SK-N-SH treated with all-trans-retinoic acid at 6 μM for 48 hours (cell line): ENCODE data around the gene MEG3.
"Not testable (repeated sequence)": the region's sequence is repeated elsewhere in the genome, so short reads cannot be mapped to it uniquely, and the experiment has no call there.

Source experiments
- ATAC-seq: fragments of 200-7000 bp; cut with Tn5 transposase; 3 replicates; pipeline ENCODE4 v1.9.1; 2020; ENCODE audit warnings: mild to moderate bottlenecking, moderate library complexity
- ARNTL ChIP-seq: fragments of 450-650 bp; formaldehyde crosslinking; IDR thresholded peaks from 2 replicates; pipeline ENCODE4 v1.5.0; 2020; ENCODE audit warnings: low read depth, mild to moderate bottlenecking, moderate library complexity, borderline replicate concordance
- BACH2 ChIP-seq: fragments of 250-450 bp; sonication (Bioruptor Pico); IDR thresholded peaks from 2 replicates; pipeline ENCODE4 v1.9.0; 2021; ENCODE audit warnings: mild to moderate bottlenecking, borderline replicate concordance
- CSDC2 ChIP-seq: fragments of 250-450 bp; sonication (Bioruptor Pico); IDR thresholded peaks from 2 replicates; pipeline ENCODE4 v1.5.0; 2020; ENCODE audit warnings: mild to moderate bottlenecking, moderate library complexity
- CSRNP3 ChIP-seq: fragments of 250-450 bp; sonication (Bioruptor Pico); IDR thresholded peaks from 2 replicates; pipeline ENCODE4 v1.5.1; 2021; ENCODE audit warnings: mild to moderate bottlenecking, moderate library complexity
- ESRRG ChIP-seq: fragments of 250-450 bp; sonication (Bioruptor Pico); IDR thresholded peaks from 2 replicates; pipeline ENCODE4 v1.6.1; 2021; ENCODE audit warnings: mild to moderate bottlenecking
- GLIS3 ChIP-seq: fragments of 250-450 bp; sonication (Bioruptor Pico); IDR thresholded peaks from 2 replicates; pipeline ENCODE4 v1.5.0; 2020; ENCODE audit warnings: mild to moderate bottlenecking, moderate library complexity
- ISL1 ChIP-seq: fragments of 250-450 bp; sonication (Bioruptor Pico); IDR thresholded peaks from 2 replicates; pipeline ENCODE4 v2.1.2; 2022; ENCODE audit warnings: mild to moderate bottlenecking, moderate library complexity
- OSR1 ChIP-seq: fragments of 250-450 bp; sonication (Bioruptor Pico); IDR thresholded peaks from 2 replicates; pipeline ENCODE4 v1.8.0; 2022; ENCODE audit warnings: moderate library complexity, mild to moderate bottlenecking, inconsistent platforms
- PATZ1 ChIP-seq: fragments of 250-450 bp; sonication (Bioruptor Pico); IDR thresholded peaks from 2 replicates; pipeline ENCODE4 v1.8.0; 2020; ENCODE audit warnings: mild to moderate bottlenecking, moderate library complexity, borderline replicate concordance
- POU6F1 ChIP-seq: fragments of 250-450 bp; sonication (Bioruptor Pico); IDR thresholded peaks from 2 replicates; pipeline ENCODE4 v1.8.0; 2021; ENCODE audit warnings: low read depth, mild to moderate bottlenecking, moderate library complexity, borderline replicate concordance
- PPARA ChIP-seq: fragments of 250-450 bp; sonication (Bioruptor Pico); IDR thresholded peaks from 2 replicates; pipeline ENCODE4 v1.5.0; 2020; ENCODE audit warnings: mild to moderate bottlenecking, borderline replicate concordance
- SNAI2 ChIP-seq: fragments of 250-450 bp; sonication (Bioruptor Pico); IDR thresholded peaks from 2 replicates; pipeline ENCODE4 v1.5.0; 2020; ENCODE audit warnings: mild to moderate bottlenecking, moderate library complexity
- TOX ChIP-seq: fragments of 250-450 bp; sonication (Bioruptor Pico); IDR thresholded peaks from 2 replicates; pipeline ENCODE4 v1.8.0; 2021; ENCODE audit warnings: mild to moderate bottlenecking, moderate library complexity, borderline replicate concordance
- TSHZ2 ChIP-seq: fragments of 250-450 bp; sonication (Bioruptor Pico); IDR thresholded peaks from 2 replicates; pipeline ENCODE4 v1.5.0; 2020; ENCODE audit warnings: mild to moderate bottlenecking, moderate library complexity
- ZC3H10 ChIP-seq: fragments of 250-450 bp; sonication (Bioruptor Pico); IDR thresholded peaks from 2 replicates; pipeline ENCODE4 v1.5.1; 2021; ENCODE audit warnings: mild to moderate bottlenecking, moderate library complexity
- ZNF565 ChIP-seq: fragments of 450-650 bp; formaldehyde crosslinking; conservative IDR thresholded peaks from 2 replicates; pipeline ENCODE4 v1.5.0; 2020; ENCODE audit warnings: low read depth, mild to moderate bottlenecking, moderate library complexity
- ZNF70 ChIP-seq: fragments of 450-650 bp; formaldehyde crosslinking; IDR thresholded peaks from 2 replicates; pipeline ENCODE4 v1.5.0; 2020; ENCODE audit warnings: mild to moderate bottlenecking, moderate library complexity
- ZNF8 ChIP-seq: fragments of 450-650 bp; formaldehyde crosslinking; IDR thresholded peaks from 2 replicates; pipeline ENCODE4 v1.5.0; 2020; ENCODE audit warnings: mild to moderate bottlenecking, moderate library complexity

Gene MEG3

GRCh38 chr14:100800041-100800440 lies 25.9 kb upstream of the MEG3 start:
- TF ChIP-seq POU6F1 (CRISPR knock-in tag) = no peak
- TF ChIP-seq PPARA (CRISPR knock-in tag) = no peak
- TF ChIP-seq GLIS3 (CRISPR knock-in tag) = no peak
- no peak for TF ChIP-seq ISL1 (CRISPR knock-in tag)
- no peak for TF ChIP-seq ZNF565 (CRISPR knock-in tag)
- no peak for TF ChIP-seq TSHZ2 (CRISPR knock-in tag)
- no peak for TF ChIP-seq ZC3H10 (CRISPR knock-in tag)
- no peak for TF ChIP-seq PATZ1 (CRISPR knock-in tag)
- TF ChIP-seq TOX (CRISPR knock-in tag) = no peak
- TF ChIP-seq BACH2 (CRISPR knock-in tag) = no peak
- TF ChIP-seq ARNTL = no peak
- TF ChIP-seq ESRRG = no peak
- TF ChIP-seq CSDC2 (CRISPR knock-in tag) = no peak
- TF ChIP-seq ZNF8 (CRISPR knock-in tag) = no peak
- no peak for TF ChIP-seq CSRNP3 (CRISPR knock-in tag)
- no peak for TF ChIP-seq SNAI2
- ATAC-seq = no peak

GRCh38 chr14:100801433-100801832 lies 24.5 kb upstream of the MEG3 start:
- not testable (repeated sequence) for ATAC-seq

- TF ChIP-seq PATZ1 (CRISPR knock-in tag) (no peak), ARNTL (no peak), ZNF70 (CRISPR knock-in tag) (no peak), OSR1 (CRISPR knock-in tag) (no peak), TOX (CRISPR knock-in tag) (no peak), ESRRG (no peak), BACH2 (CRISPR knock-in tag) (no peak), TSHZ2 (CRISPR knock-in tag) (no peak)
- ATAC-seq = no peak
These were observed 23.7 kb upstream of the MEG3 start for GRCh38 chr14:100802179-100802578.
